Measurements from ENCODE around the gene ARHGAP25. TPM values are rescaled to one million over a fixed set of nuclear protein-coding genes. Genes with fewer than 3 reads are reported as not detected.
A peak's percentile ranks its signal among the peaks of the same experiment; 100 is the strongest.

Gene ARHGAP25
- polyA plus RNA-seq, 3 donors, result 20.8 to 56.8 (median 36.3) TPM

DNA sequence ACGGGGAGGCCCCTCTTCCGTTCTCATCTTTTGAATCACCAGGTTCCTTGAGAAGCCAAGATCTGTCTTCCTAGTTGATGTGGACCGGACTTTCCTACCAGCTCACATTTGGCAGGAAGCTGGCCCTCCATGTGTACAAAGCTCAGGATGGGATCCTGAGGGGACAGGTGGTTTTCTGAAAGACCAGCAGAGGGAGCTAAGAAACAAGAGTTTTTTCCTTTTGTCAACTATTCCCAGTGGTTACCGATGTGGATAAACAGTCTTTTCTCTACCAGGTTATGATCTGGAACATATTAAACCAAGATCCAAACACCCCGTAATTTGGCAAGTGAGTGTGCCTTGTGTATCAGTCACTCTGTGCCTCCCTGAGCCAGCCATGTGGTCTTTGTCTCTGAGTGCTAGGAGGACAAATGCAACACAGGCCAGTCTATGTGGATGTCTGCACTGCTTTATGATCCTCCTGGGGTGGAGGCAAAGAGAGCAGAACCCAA is 25.1 kb upstream of the ARHGAP25 start:
- Histone ChIP-seq H3K9me3 (replicated peaks in 1 of 2; ENCODE audit: control insufficient read depth in 1 of 2, insufficient read depth in 1 of 2, low read length in 2 of 2) (no peaks in the 10 kb centered on the region), H3K9ac (ENCODE audit: insufficient read depth, low read length, poor library complexity, severe bottlenecking) (no peak overlapping the region), H3K4me3 (replicated peaks in 1 of 3; ENCODE audit: low read depth in 2 of 3, low read length in 3 of 3) (no peak overlapping the region), H3K36me3 (replicated peaks in 1 of 2; ENCODE audit: control insufficient read depth in 1 of 2, insufficient read depth in 2 of 2, low read length in 2 of 2) (no peaks in the 10 kb centered on the region), H3K27ac (ENCODE audit: low read depth in 1 of 2, low read length in 2 of 2) (no peak overlapping the region), H3K4me1 (ENCODE audit: control insufficient read depth in 1 of 2, insufficient read depth in 2 of 2, low read length in 2 of 2) (peaks cover 14 to 21% of the 10 kb centered on the region in 2 donors), H3K27me3 (ENCODE audit: control insufficient read depth in 2 of 2, insufficient read depth in 2 of 2, low read length in 2 of 2) (no peaks in the 10 kb centered on the region), H3K79me2 (ENCODE audit: insufficient read depth, low read length) (no peaks in the 10 kb centered on the region), H2AFZ (ENCODE audit: insufficient read depth, low read depth, low read length, poor library complexity, severe bottlenecking) (peak overlapping the region; percentile 30), H3K4me2 (replicated peaks; ENCODE audit: extremely low read depth, low read length, poor library complexity, severe bottlenecking) (no peak overlapping the region), H4K20me1 (ENCODE audit: insufficient read depth, low read length) (no peaks in the 10 kb centered on the region)
- Mint-ChIP-seq H3K4me1 (peaks cover 27% of the 10 kb centered on the region), H3K27ac (peak overlapping the region in 4 of 7 donors; percentile 34 to 68 (median 50)), H3K36me3 (peaks cover 0 to 4% of the 10 kb centered on the region in 2 donors), H3K4me3 (peak overlapping the region in 1 of 2 donors; percentile 58), H3K9me3 (no peaks in the 10 kb centered on the region), H3K27me3 (ENCODE audit: low read depth in 3 of 3) (no peaks in the 10 kb centered on the region)
- 4% methylated on average over 3 of the region's 5 CpGs for WGBS (ENCODE audit: insufficient coverage)
- intact Hi-C loops (cut with micrococcal nuclease), result loop anchor here (5.0 to 10.0 kb wide), 4 partner anchors 33 to 218 kb away; no protein-coding TSS in a partner anchor
- peak in 2 of 3 donors; percentile 60 to 73 for DNase-seq
- TF ChIP-seq, protein P1, sequence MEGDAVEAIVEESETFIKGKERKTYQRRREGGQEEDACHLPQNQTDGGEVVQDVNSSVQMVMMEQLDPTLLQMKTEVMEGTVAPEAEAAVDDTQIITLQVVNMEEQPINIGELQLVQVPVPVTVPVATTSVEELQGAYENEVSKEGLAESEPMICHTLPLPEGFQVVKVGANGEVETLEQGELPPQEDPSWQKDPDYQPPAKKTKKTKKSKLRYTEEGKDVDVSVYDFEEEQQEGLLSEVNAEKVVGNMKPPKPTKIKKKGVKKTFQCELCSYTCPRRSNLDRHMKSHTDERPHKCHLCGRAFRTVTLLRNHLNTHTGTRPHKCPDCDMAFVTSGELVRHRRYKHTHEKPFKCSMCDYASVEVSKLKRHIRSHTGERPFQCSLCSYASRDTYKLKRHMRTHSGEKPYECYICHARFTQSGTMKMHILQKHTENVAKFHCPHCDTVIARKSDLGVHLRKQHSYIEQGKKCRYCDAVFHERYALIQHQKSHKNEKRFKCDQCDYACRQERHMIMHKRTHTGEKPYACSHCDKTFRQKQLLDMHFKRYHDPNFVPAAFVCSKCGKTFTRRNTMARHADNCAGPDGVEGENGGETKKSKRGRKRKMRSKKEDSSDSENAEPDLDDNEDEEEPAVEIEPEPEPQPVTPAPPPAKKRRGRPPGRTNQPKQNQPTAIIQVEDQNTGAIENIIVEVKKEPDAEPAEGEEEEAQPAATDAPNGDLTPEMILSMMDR (IDR thresholded peaks at IDR 0.05), result peak; percentile 89

GRCh38 chr2:68710336-68710735 is 24.3 kb upstream of the ARHGAP25 start:
- Histone ChIP-seq H3K9ac (ENCODE audit: insufficient read depth, low read length, poor library complexity, severe bottlenecking) (no peak overlapping the region), H3K4me3 (replicated peaks in 1 of 3; ENCODE audit: low read depth in 2 of 3, low read length in 3 of 3) (no peak overlapping the region), H3K4me1 (ENCODE audit: control insufficient read depth in 1 of 2, insufficient read depth in 2 of 2, low read length in 2 of 2) (peaks cover 21 to 28% of the 10 kb centered on the region in 2 donors), H4K20me1 (ENCODE audit: insufficient read depth, low read length) (no peaks in the 10 kb centered on the region), H2AFZ (ENCODE audit: insufficient read depth, low read depth, low read length, poor library complexity, severe bottlenecking) (no peak overlapping the region), H3K27ac (ENCODE audit: low read depth in 1 of 2, low read length in 2 of 2) (no peak overlapping the region), H3K27me3 (ENCODE audit: control insufficient read depth in 2 of 2, insufficient read depth in 2 of 2, low read length in 2 of 2) (no peaks in the 10 kb centered on the region), H3K4me2 (replicated peaks; ENCODE audit: extremely low read depth, low read length, poor library complexity, severe bottlenecking) (no peak overlapping the region), H3K9me3 (replicated peaks in 1 of 2; ENCODE audit: control insufficient read depth in 1 of 2, insufficient read depth in 1 of 2, low read length in 2 of 2) (no peaks in the 10 kb centered on the region), H3K36me3 (replicated peaks in 1 of 2; ENCODE audit: control insufficient read depth in 1 of 2, insufficient read depth in 2 of 2, low read length in 2 of 2) (no peaks in the 10 kb centered on the region), H3K79me2 (ENCODE audit: insufficient read depth, low read length) (no peaks in the 10 kb centered on the region)
- peaks cover 35% of the 10 kb centered on the region for H3K4me1 Mint-ChIP-seq
- DNase-seq, result no peak
- intact Hi-C loops (cut with micrococcal nuclease), result no loop called here
- no peak overlapping the region for H3K4me3 Mint-ChIP-seq
- peaks cover 0 to 2% (median 0%) of the 10 kb centered on the region in 7 donors for H3K9me3 Mint-ChIP-seq
- TF ChIP-seq, protein P1 (IDR thresholded peaks at IDR 0.05), result no peak
- no CpG with 5 or more reads among the region's 1 CpG for WGBS (ENCODE audit: insufficient coverage)
- peaks cover 0 to 4% of the 10 kb centered on the region in 2 donors for H3K36me3 Mint-ChIP-seq
- H3K27me3 Mint-ChIP-seq (ENCODE audit: low read depth in 3 of 3), result no peaks in the 10 kb centered on the region
- H3K27ac Mint-ChIP-seq, result no peak overlapping the region

Data from CD14-positive monocyte (primary cell).